Neutrophil (primary cell): Measurements from ENCODE around the gene PTPN2.

Source experiments
- H3K27ac ChIP-seq: fragments of 200-600 bp; sonication (generic); 2 replicates; pipeline ENCODE4 v1.5.1; 2016; ENCODE audit warnings: mild to moderate bottlenecking, moderate library complexity
- H3K27me3 ChIP-seq: fragments of 200-600 bp; sonication (generic); 2 replicates; pipeline ENCODE4 v1.6.0; 2016; ENCODE audit warnings: mild to moderate bottlenecking
- H3K36me3 ChIP-seq: fragments of 200-600 bp; sonication (generic); 2 replicates; pipeline ENCODE4 v1.5.1; 2017
- H3K4me1 ChIP-seq, 2 experiments: fragments of 200-600 bp in 1 of 2; sonication (generic) in 1 of 2; 1 replicate in 1 of 2; 2 replicates in 1 of 2; pipeline versions ENCODE4 v1.5.1 to v1.6.1; 2013 to 2016; ENCODE audit warnings: low read depth in 1 of 2, low read length in 1 of 2, mild to moderate bottlenecking in 1 of 2, moderate library complexity in 1 of 2; ENCODE audit not compliant: control insufficient read depth in 1 of 2, insufficient read depth in 1 of 2
- H3K4me3 ChIP-seq, 2 experiments: fragments of 200-600 bp in 1 of 2; sonication (generic) in 1 of 2; 1 replicate in 1 of 2; 2 replicates in 1 of 2; pipeline ENCODE4 v1.5.1; 2013 to 2016; ENCODE audit warnings: low read depth in 1 of 2, low read length in 1 of 2, mild to moderate bottlenecking in 1 of 2, moderate library complexity in 1 of 2
- H3K9me3 ChIP-seq: fragments of 200-600 bp; sonication (generic); 2 replicates; pipeline ENCODE4 v1.5.1; 2016
- TF ChIP-seq, protein P1 (sequence below): fragments of 200-600 bp; sonication (generic); IDR thresholded peaks from 2 replicates; pipeline ENCODE4 v1.5.1; 2016; ENCODE audit warnings: antibody characterized with exemption

Gene PTPN2

DNA sequence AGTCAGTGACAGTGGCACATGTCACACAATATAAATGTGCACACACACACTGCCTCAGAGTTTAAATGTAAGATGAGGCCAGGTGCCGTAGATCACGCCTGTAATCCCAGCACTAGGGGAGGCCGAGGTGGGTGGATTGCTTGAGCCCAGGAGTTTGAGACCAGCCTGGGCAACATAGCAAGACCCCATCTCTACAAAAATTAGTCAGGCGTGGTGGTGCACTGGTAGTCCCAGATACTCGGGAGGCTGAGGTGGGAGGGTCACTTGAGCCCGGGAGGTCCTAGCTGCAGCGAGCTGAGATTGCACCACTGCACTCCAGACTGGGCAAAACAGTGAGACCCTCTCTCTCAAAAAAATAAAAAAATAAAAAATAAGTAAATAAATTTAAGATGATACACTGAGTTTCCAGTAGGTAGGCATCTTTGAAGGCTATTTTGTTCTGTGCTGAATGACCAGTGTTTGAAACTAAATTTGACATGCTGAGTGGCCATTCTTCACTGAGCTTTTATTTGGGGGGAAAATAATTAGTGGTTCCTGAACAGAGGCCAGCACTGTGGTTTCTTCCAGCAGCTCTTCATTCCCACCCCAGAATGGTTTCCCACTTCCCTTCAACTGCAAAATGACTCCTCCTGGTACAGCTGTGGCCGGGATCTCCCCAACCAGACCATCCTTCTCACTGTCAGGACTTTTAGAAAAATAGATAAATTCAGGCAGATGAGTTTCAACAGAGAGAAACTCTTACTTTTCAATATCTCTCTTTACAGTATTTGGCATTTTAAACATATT is 136.3 kb downstream of the PTPN2 start:
- Histone ChIP-seq H3K27ac (no peak overlapping the region), H3K4me1 (no peaks in the 10 kb centered on the region), H3K27me3 (no peaks in the 10 kb centered on the region), H3K9me3 (no peaks in the 10 kb centered on the region), H3K36me3 (no peaks in the 10 kb centered on the region), H3K4me3 (no peak overlapping the region)
- TF ChIP-seq, protein P1, sequence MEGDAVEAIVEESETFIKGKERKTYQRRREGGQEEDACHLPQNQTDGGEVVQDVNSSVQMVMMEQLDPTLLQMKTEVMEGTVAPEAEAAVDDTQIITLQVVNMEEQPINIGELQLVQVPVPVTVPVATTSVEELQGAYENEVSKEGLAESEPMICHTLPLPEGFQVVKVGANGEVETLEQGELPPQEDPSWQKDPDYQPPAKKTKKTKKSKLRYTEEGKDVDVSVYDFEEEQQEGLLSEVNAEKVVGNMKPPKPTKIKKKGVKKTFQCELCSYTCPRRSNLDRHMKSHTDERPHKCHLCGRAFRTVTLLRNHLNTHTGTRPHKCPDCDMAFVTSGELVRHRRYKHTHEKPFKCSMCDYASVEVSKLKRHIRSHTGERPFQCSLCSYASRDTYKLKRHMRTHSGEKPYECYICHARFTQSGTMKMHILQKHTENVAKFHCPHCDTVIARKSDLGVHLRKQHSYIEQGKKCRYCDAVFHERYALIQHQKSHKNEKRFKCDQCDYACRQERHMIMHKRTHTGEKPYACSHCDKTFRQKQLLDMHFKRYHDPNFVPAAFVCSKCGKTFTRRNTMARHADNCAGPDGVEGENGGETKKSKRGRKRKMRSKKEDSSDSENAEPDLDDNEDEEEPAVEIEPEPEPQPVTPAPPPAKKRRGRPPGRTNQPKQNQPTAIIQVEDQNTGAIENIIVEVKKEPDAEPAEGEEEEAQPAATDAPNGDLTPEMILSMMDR = no peak

DNA sequence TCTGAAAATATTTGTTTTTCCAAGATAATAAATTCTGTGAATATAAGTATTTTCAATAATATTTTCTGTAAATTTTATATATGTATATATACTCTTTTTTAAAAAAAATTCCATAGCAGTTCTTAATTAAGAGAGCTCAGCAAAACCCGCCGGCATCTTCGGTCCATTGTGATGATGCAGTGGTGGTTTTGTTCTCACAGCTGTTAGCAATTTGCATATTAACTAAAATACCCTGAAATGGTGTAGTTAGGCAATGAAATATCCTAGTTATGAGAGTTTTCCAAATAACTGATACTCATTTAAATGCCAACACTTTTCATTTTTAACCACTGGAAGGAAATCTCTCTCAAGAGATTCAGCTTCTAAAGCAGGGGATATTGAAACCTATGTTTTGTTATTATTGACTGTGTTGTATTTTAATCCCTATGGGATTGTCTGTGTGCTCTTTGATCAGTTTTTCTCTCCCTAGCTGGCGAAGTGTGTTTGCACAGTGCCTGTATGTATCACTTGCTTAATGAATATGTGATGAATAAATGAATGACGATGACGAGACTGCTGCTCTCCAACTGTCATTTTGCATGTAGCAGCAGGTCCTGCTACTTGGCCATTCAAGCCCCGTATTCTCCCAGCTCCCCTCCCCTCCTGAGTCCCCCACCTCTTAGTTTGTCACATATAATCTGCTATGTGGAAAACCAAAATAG is 138.8 kb downstream of the PTPN2 start:
- Histone ChIP-seq H3K36me3 (no peaks in the 10 kb centered on the region), H3K9me3 (no peaks in the 10 kb centered on the region), H3K4me3 (no peak overlapping the region), H3K27me3 (no peaks in the 10 kb centered on the region), H3K27ac (no peak overlapping the region), H3K4me1 (no peaks in the 10 kb centered on the region)
- TF ChIP-seq, protein P1 = no peak

DNA sequence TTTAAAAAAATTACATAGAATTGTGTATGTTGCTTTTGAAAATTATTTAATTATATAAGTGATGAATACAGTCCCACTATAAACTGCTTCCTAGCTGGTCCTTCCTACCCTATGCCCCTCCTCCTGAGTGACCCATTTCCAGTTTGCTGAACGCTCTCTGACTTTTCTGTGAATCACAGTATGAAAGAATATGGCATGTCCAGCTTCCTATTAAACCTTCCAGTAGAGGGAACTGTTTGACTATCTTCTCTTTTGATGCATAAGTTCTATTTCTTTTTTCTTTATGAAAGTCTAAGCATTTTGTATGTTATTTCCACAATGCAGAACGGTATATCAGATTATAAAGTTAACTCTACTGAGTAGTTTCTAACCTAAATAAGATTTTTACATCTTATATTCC is 139.9 kb downstream of the PTPN2 start:
- Histone ChIP-seq H3K27ac (no peak overlapping the region), H3K4me3 (no peak overlapping the region), H3K9me3 (no peaks in the 10 kb centered on the region), H3K36me3 (no peaks in the 10 kb centered on the region), H3K4me1 (no peaks in the 10 kb centered on the region), H3K27me3 (no peaks in the 10 kb centered on the region)
- TF ChIP-seq, protein P1 = no peak

DNA sequence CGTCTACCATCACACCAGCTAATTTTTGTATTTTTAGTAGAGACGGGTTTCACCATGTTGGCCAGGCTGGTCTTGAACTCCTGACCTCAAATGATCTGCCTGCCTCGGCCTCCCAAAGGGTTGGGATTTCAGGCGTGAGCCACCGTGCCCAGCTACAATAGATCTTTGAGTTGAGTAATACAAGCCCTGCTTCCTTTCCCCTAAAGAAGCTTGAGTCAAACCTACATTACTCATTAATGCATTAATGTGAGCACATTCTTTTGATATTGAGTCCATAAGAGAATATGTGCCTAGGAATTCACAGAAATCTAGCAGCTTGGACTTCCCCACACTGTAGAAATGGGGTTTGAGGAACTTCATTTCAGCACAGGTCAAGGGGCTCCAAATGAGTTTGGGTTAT is 141.6 kb downstream of the PTPN2 start:
- Histone ChIP-seq H3K27me3 (no peaks in the 10 kb centered on the region), H3K4me1 (no peaks in the 10 kb centered on the region), H3K9me3 (no peaks in the 10 kb centered on the region), H3K4me3 (no peak overlapping the region), H3K36me3 (no peaks in the 10 kb centered on the region), H3K27ac (no peak overlapping the region)
- TF ChIP-seq, protein P1 = no peak
